Measurements from ENCODE around the gene NFYC.

The NFYC gene

GRCh38 chr1:40798366-40799281 is 107.1 kb downstream of the NFYC start:
- no peak for DNase-seq

DNA sequence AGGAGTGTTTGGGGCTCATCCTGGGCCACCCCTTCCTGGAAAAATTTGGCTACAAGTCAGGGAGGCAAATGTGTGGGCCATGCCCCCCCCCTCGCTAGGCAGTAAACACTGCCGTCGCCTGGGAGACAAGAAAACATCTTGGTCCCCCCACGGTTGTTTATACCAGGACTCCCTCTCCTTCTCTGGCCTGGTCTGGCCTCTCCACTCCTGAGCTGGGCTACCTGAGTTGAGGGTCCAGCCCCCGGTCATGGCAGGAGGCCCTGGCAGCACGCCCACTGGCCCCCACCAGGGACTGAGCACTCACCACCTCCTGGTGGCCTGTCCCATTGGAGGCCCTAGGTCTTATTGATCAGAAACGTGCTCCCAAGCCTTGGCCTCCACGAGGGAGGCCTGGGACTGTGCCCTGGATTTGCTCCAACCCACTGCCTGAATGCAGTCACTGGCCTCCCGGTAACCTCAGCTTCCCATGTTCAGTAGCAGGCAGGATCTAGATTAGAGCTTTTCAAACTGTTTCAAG is 107.9 kb downstream of the NFYC start:
- DNase-seq = no peak

DNA sequence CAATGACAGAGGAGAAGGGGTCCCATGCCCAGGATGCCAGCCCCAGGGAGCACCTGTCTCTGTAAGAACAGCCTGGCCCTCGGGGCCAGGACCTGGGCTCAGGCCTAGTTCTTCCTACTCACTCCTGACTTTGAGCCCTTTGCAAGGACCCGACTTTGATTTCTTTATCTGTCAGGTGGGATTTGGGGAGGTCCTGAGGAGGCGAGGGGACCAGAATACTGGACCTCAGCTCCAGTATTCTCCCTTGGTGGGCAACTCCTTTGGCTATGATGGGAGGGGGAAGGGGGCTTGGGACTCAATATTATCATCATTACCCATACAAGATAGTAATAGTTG is 110.2 kb downstream of the NFYC start:
- DNase-seq = no peak

GRCh38 chr1:40802078-40802741 is 110.7 kb downstream of the NFYC start:
- DNase-seq = peak; percentile 100

DNA sequence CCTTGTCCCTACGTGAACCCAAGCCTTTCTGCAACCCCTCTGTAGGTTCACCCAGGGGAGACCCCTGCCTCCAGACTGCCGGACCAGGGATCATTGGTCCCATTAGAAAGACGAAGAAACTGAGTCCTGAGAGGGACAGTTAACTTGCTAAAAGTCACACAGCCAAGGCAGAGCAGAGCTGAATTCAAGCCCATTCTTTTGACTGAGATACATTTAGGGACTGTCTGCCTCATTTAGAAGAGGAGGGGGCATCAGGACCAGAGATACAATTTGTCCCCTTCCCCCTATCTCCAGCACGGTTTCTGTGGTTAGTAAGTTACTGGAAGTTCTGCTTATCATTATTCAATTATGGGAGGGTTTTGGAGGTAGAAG is 111.2 kb downstream of the NFYC start:
- peak; percentile 96 for DNase-seq

- no peak for DNase-seq
Observed at GRCh38 chr1:40803447-40803846, 111.9 kb downstream of the NFYC start.

- no peak for DNase-seq
Observed at GRCh38 chr1:40803902-40804301, 112.4 kb downstream of the NFYC start.

DNA sequence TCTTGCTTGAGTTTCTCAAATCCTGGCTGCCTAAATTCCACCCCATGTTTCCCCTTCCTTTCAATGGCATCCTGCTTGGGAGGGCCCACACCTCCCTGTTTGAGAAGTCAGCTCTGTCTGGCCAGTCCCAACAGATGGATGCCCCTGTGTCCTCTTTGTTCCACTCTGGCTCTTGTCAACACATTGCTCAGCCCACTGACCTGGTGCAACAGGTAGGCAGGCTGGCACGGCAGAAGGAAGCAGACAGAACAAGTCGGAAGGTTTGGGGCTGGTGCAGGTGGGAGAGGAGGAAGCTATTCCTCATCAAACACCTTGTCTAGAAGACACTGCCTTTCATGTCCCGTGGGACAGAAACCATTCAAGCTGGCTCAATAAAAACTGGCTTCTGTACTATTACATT is 114.7 kb downstream of the NFYC start:
- DNase-seq = no peak

DNA sequence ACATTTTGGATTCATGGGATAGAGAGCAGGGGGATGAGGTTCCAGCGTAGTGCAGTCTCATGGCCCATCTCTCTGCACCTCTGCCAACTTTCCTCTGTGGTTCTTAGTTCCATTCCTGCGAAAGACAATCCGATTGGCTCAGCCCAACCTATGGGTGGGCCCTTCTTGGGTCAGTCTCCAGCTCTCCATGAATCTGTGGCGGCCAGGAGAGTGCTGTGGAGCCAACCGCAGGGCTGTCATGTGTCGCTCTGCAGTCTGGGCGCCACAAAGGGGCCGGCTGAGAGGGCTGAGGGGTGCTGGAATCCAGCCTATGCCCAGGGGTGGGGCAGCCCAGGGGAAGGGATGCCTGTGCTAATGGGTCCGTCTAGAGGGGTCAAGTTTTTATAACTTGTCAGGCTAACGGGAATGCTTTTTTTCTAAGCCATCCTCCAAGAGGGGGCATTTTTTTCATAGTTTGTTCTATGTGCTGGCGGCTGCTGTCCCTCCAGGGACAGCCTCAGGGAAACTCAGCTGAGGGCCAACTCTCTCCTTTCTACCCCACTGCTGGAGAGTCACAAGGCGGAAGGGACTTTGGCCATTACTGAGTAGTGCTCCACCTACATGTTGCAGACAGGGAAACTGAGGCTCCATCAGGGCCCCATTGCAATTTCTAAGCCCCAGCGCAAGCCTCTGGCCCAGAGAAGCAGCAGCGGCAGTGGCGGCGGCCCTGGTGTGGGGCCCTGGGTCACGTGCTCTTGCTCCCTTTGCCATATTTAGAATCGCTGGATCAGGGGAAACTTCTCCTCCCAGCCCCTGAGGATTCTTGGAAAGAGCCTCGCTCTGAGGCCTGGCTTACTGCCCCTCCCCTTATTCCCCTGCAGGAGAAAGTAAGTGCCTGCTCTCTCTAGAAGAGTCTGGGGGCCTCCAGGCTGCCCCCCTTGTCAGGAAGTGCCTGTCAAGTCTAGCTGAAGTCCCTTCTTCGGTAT is 115.5 kb downstream of the NFYC start:
- DNase-seq = no peak

- no peak for DNase-seq
Observed at GRCh38 chr1:40808002-40808401, 116.5 kb downstream of the NFYC start.

DNA sequence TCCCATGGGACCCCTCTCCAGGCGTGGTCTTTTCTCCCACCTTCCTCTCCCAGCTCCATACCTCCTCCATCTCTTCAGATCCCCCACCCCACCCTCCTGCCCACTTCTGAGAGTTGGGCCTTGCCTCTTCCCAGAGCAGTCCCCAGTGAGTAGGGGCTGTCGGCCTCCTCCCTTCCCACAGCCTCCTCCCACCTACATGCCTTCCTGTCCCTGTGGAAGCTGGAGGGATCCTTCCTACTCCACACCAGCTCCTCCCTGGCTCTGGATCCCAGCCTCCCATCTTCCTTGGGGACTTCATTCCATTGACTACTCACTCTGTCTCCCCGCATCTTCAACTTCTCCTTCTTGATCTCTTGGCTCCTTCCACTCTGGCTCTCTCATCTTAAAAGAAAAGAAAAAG is 116.9 kb downstream of the NFYC start:
- no peak for DNase-seq

GRCh38 chr1:40808909-40809308 is 117.4 kb downstream of the NFYC start:
- DNase-seq = no peak

DNA sequence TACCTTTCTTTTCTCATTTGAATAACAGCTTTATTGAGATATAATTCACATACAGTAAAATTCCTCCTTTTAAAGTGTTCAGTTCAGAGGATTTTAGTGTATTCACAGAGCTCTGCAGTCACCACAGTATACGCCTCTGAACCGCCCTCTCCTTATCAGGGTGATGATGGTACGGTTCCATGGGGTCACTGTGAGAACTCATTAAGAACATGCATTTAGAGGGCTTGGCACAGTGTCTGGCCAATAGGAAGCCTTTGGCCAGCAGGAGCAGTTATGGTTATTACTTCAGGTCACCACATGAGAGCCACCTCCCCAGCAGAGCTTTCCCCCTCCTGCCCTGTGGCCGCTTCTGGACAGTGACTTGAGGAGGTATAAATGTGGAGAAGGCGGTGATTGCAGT is 119.4 kb downstream of the NFYC start:
- DNase-seq = no peak

DNA sequence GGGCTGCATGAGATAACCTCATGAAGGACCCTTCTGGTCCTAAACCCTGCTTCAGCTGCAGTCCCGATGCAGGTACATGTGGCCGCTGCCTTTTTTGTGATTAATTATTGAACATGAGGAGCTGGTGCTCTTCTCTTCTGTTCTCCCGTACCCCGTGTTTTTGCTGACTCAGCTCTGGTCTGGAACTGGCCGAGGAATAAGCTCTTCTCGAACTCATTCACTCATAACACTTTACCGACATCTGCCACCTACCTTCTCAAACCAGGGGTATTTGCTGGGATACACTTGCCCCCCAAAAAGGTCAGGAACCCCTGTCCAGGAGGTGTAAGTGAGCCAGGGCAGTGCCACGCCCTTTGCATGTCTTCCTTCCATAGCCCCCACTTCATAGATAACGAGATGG is 123.9 kb downstream of the NFYC start:
- DNase-seq = no peak

- no peak for DNase-seq
Observed at GRCh38 chr1:40817791-40818263, 126.3 kb downstream of the NFYC start.

- DNase-seq = peak; percentile 99
Observed at GRCh38 chr1:40818264-40818961, 126.9 kb downstream of the NFYC start.

DNA sequence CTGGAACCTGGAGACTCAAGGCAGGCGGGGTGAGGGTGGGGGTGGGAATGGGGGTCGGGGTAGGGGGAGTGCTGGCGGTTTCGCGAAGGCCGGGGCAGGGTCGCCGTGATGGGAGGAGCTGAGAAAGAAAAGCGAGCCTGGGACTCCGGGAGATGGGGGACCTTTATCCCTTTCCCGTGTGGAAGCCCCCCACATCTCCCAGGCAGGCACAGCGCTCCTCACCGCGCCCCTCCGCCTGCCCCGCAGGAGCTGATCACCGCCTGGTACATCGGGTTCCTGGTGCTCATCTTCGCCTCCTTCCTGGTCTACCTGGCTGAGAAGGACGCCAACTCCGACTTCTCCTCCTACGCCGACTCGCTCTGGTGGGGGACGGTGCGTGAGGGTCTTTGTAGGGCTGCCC is 127.6 kb downstream of the NFYC start:
- no peak for DNase-seq

DNA sequence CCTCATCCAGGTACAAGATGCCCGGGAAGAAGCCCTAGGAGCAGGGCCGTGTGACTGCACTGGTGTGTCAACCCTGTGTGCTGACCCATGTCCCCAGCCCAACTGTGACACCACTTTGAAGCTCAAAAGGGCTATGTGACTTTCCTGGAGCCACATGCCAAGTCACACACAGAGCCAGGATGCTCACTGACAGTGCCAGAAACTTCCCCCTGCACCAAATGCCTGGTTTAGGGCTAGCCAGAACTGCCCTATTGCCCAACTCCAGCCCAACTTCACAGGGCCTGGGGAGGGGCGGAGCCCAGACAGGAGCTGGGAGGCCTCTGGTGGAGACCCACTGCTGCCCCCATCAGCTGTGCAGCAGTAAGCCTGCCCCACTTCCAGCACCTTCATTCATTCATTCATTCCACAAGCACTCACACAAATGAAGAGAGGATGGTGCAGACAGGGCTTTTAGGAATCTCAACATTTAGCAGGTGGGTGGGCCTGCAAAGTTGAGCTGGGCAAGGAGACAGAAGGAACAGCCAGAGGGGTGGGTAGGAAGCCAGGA is 128.8 kb downstream of the NFYC start:
- no peak for DNase-seq

Measured in NCI-H748 treated with DMSO at 0.1 percent for 48 hours (cell line).